RPMI7951 (cell line): ENCODE results near the gene GALK1. TPM values are rescaled to one million over a fixed set of nuclear protein-coding genes. Genes with fewer than 3 reads are reported as not detected.

Experiments used
- DNase-seq: peaks from one replicate; pipeline ENCODE4 v3.0.0-alpha.2; 2012; ENCODE audit warnings: low read depth
- total RNA-seq: library from RNA; depleted of rRNA; stranded (reverse); fragments of >200 nt; shearing (Covaris generic); gene quantifications from 2 replicates; pipeline ENCODE4 v1.2.3, GENCODE V29; 2014; rRNA removed

The GALK1 gene
- total RNA-seq, 1 experiment from 2014 or later, result 37.0 TPM

GRCh38 chr17:75725504-75725903 lies 39.5 kb downstream of the GALK1 start:
- DNase-seq, result no peak

- no peak for DNase-seq
Measured at GRCh38 chr17:75724016-75725003, 40.7 kb downstream of the GALK1 start.

GRCh38 chr17:75723171-75723930 lies 41.6 kb downstream of the GALK1 start:
- DNase-seq, result no peak

GRCh38 chr17:75722542-75723095 lies 42.4 kb downstream of the GALK1 start:
- DNase-seq, result no peak

GRCh38 chr17:75722076-75722475 lies 42.9 kb downstream of the GALK1 start:
- DNase-seq, result no peak

- DNase-seq, result no peak
Measured at GRCh38 chr17:75721463-75722011, 43.5 kb downstream of the GALK1 start.

GRCh38 chr17:75720656-75721462 lies 44.1 kb downstream of the GALK1 start, which contains the start of gene ITGB4:
ITGB4 (plus strand) TSS chr17:75721459; CDS start chr17:75724704, 3,245 bp downstream.
- DNase-seq, result no peak

GRCh38 chr17:75719732-75720131 lies 45.3 kb downstream of the GALK1 start:
- no peak for DNase-seq

GRCh38 chr17:75712446-75712845 lies 52.5 kb downstream of the GALK1 start:
- no peak for DNase-seq

Other genes starting within 250 kb of the GALK1 start
- 4.2 and 5.5 TPM in 2 replicates for gene CASKIN2, start 249.7 kb downstream of the GALK1 start, total RNA-seq
- gene TSEN54, start 248.7 kb downstream of the GALK1 start, total RNA-seq, result 11.2 and 11.9 TPM in 2 replicates
- 0.49 and 1.2 TPM in 2 replicates for gene LLGL2, start 239.5 kb downstream of the GALK1 start, total RNA-seq
- under 0.01 TPM in 1 of 2 replicates, not detected in the other for gene MYO15B, start 177.4 kb downstream of the GALK1 start, total RNA-seq
- not detected in 2 replicates for gene SMIM5, start 131.8 kb downstream of the GALK1 start, total RNA-seq
- 6.0 and 9.6 TPM in 2 replicates for gene RECQL5, start 98.0 kb downstream of the GALK1 start, total RNA-seq
- gene SAP30BP, start 97.9 kb downstream of the GALK1 start, total RNA-seq, result 68.9 and 81.3 TPM in 2 replicates
- gene ITGB4, start 43.7 kb downstream of the GALK1 start, total RNA-seq, result 0.36 and 0.39 TPM in 2 replicates
- 15.6 and 16.0 TPM in 2 replicates for gene UNK, start 19.6 kb upstream of the GALK1 start, total RNA-seq
- 0.78 TPM in 1 of 2 replicates, not detected in the other for gene UNC13D, start 79.2 kb upstream of the GALK1 start, total RNA-seq
- 21.9 and 24.9 TPM in 2 replicates for gene WBP2, start 90.1 kb upstream of the GALK1 start, total RNA-seq
- 13.6 and 15.9 TPM in 2 replicates for gene TRIM47, start 113.4 kb upstream of the GALK1 start, total RNA-seq
- 8.5 and 14.4 TPM in 2 replicates for gene TRIM65, start 131.8 kb upstream of the GALK1 start, total RNA-seq
- 25.4 and 36.3 TPM in 2 replicates for gene MRPL38, start 139.7 kb upstream of the GALK1 start, total RNA-seq
- gene FBF1, start 175.8 kb upstream of the GALK1 start, total RNA-seq, result 6.0 and 8.0 TPM in 2 replicates
- gene ACOX1, start 214.0 kb upstream of the GALK1 start, total RNA-seq, result 21.4 TPM in 2 replicates
- 12.6 and 16.5 TPM in 2 replicates for gene TEN1, start 214.0 kb upstream of the GALK1 start, total RNA-seq
- gene CDK3, start 235.7 kb upstream of the GALK1 start, total RNA-seq, result 1.4 and 2.2 TPM in 2 replicates